K562 (cell line): ENCODE measurements around the gene ARMC8. TPM values are rescaled to one million over a fixed set of nuclear protein-coding genes. Genes with fewer than 3 reads are reported as not detected.

Source experiments
- ATAC-seq: fragments of 200-7000 bp; cut with Tn5 transposase; 3 replicates; pipeline ENCODE4 v1.9.1; 2020; ENCODE audit warnings: moderate library complexity
- BruUV-seq: library from RNA; stranded (reverse); fragments of 400-500 nt; replicated peaks from 2 replicates; lab custom pipeline; 2021; lab: Mats Ljungman, UMichigan
- CTCF ChIA-PET: fragments of 300-600 bp; formaldehyde crosslinking; extraction: SDS; loops from one replicate; lab custom pipeline; 2021; ENCODE audit warnings: low intra/inter-chr PET ratio; lab: Yijun Ruan, JAX
- POLR2A ChIA-PET: fragments of 300-600, 350-650 bp; sonication (Branson Sonifier 250); formaldehyde crosslinking; extraction: SDS; loops from one replicate; lab custom pipeline; 2021; ENCODE audit warnings: antibody characterized with exemption, inconsistent platforms; lab: Yijun Ruan, JAX
- DNase-seq, 4 experiments: peaks; one replicate each; pipeline versions ENCODE4 v3.0.0 to v3.0.0-alpha.2; 2011 to 2018; ENCODE audit warnings: low spot score in 3 of 4, mixed read lengths in 3 of 4; ENCODE audit errors: extremely low read depth in 1 of 4
- FAIRE-seq: peaks from 2 replicates; lab custom pipeline; 2011; peaks lifted over from hg19 to GRCh38; lab: Jason Lieb, UNC
- H2AFZ ChIP-seq: 2 replicates; pipeline ENCODE4 v1.6.0; 2011; ENCODE audit warnings: low read depth, low read length, control low read depth, inconsistent platforms
- H3K27ac ChIP-seq: fragments of 200-600 bp; 3 replicates; pipeline ENCODE4 v1.8.0; 2011; ENCODE audit warnings: low read depth, mild to moderate bottlenecking, control low read depth, inconsistent platforms, low read length, moderate library complexity, mixed read lengths; ENCODE audit errors: extremely low read depth
- H3K27me3 ChIP-seq, 2 experiments: fragments of 300-600 bp in 1 of 2; 2 replicates in 1 of 2; 3 replicates in 1 of 2; pipeline versions ENCODE4 v1.6.0 to v1.8.0; 2011; ENCODE audit warnings: inconsistent platforms in 2 of 2, low read length in 2 of 2, mild to moderate bottlenecking in 1 of 2, mixed read lengths in 1 of 2, moderate library complexity in 1 of 2; ENCODE audit not compliant: control insufficient read depth in 2 of 2, insufficient read depth in 2 of 2
- H3K36me3 ChIP-seq: fragments of 300-600 bp; 3 replicates; pipeline ENCODE4 v1.8.0; 2011; ENCODE audit warnings: mild to moderate bottlenecking, low read length, inconsistent platforms; ENCODE audit not compliant: control insufficient read depth, insufficient read depth
- H3K4me1 ChIP-seq, 2 experiments: fragments of 200-600 bp in 1 of 2; replicated peaks in 1 of 2; 2 replicates in 1 of 2; 3 replicates in 1 of 2; pipeline versions ENCODE4 v1.5.1 to v1.8.0; 2011; ENCODE audit warnings: inconsistent platforms in 2 of 2, low read length in 2 of 2, mild to moderate bottlenecking in 1 of 2, mixed read lengths in 1 of 2, moderate library complexity in 1 of 2; ENCODE audit not compliant: control insufficient read depth in 2 of 2, insufficient read depth in 2 of 2
- H3K4me2 ChIP-seq: 2 replicates; pipeline ENCODE4 v1.6.1; 2011; ENCODE audit warnings: low read length, control low read depth, inconsistent platforms, mixed read lengths; ENCODE audit not compliant: insufficient read depth
- H3K4me3 ChIP-seq: fragments of 200-600 bp; sonication (generic), shearing (Covaris generic); 2 replicates; pipeline ENCODE4 v1.5.1; 2016; ENCODE audit warnings: control low read depth, inconsistent platforms
- H3K79me2 ChIP-seq: fragments of 200-600 bp; 3 replicates; pipeline ENCODE4 v1.8.0; 2011; ENCODE audit warnings: low read length, inconsistent platforms; ENCODE audit not compliant: control insufficient read depth, insufficient read depth
- H3K9ac ChIP-seq, 2 experiments: 2 replicates each; pipeline versions ENCODE4 v1.6.0 to v1.6.1; 2011; ENCODE audit warnings: low read depth in 2 of 2, low read length in 2 of 2, control low read depth in 1 of 2, inconsistent platforms in 1 of 2, mild to moderate bottlenecking in 1 of 2, mixed read lengths in 1 of 2; ENCODE audit not compliant: insufficient read depth in 1 of 2
- H3K9me1 ChIP-seq: one replicate; pipeline ENCODE4 v1.6.0; 2011; ENCODE audit warnings: inconsistent platforms, mild to moderate bottlenecking, low read length, moderate library complexity; ENCODE audit not compliant: control insufficient read depth, insufficient read depth
- H3K9me3 ChIP-seq: replicated peaks from 2 replicates; pipeline ENCODE4 v1.5.1; 2011; ENCODE audit warnings: low read depth, low read length, inconsistent platforms; ENCODE audit not compliant: control insufficient read depth, insufficient read depth
- H4K20me1 ChIP-seq: replicated peaks from 2 replicates; pipeline ENCODE4 v1.6.1; 2011; ENCODE audit warnings: low read length, inconsistent platforms, mixed read lengths; ENCODE audit not compliant: control insufficient read depth, insufficient read depth
- ETS2 ChIP-seq: IDR thresholded peaks from 2 replicates; pipeline ENCODE4 v1.6.1; 2016; ENCODE audit warnings: borderline replicate concordance, missing genetic modification characterization, mild to moderate bottlenecking, moderate library complexity, missing compliant biosample characterization; ENCODE audit not compliant: poor library complexity, severe bottlenecking
- FOXA3 ChIP-seq, 2 experiments: fragments of 450-650 bp in 1 of 2; sonication (generic) in 1 of 2; formaldehyde crosslinking; IDR thresholded peaks in 1 of 2; conservative IDR thresholded peaks in 1 of 2; 2 replicates each; pipeline versions ENCODE4 v1.4.0 to v1.8.0; 2020 to 2022; ENCODE audit warnings: mild to moderate bottlenecking in 2 of 2, missing genetic modification reagents in 1 of 2
- HMG20A ChIP-seq: fragments of 450-650 bp; formaldehyde crosslinking; conservative IDR thresholded peaks from 2 replicates; pipeline ENCODE4 v1.4.0; 2020; ENCODE audit warnings: mild to moderate bottlenecking, mixed read lengths
- MEF2A ChIP-seq: IDR thresholded peaks from 2 replicates; pipeline ENCODE4 v1.6.1; 2011; ENCODE audit warnings: low read depth, mild to moderate bottlenecking, low read length, moderate library complexity; ENCODE audit not compliant: control insufficient read depth
- NFXL1 ChIP-seq: fragments of 450-650 bp; formaldehyde crosslinking; IDR thresholded peaks from 2 replicates; pipeline ENCODE4 v1.4.0; 2021; ENCODE audit warnings: mild to moderate bottlenecking
- NR2F6 ChIP-seq: fragments of 450-650 bp; formaldehyde crosslinking; IDR thresholded peaks from 2 replicates; pipeline ENCODE4 v1.4.0; 2020; ENCODE audit warnings: mild to moderate bottlenecking
- PBX2 ChIP-seq, 2 experiments: IDR thresholded peaks in 1 of 2; conservative IDR thresholded peaks in 1 of 2; 2 replicates each; pipeline ENCODE4 v1.6.1; 2016; ENCODE audit warnings: low read depth in 2 of 2, mild to moderate bottlenecking in 1 of 2, missing compliant biosample characterization in 1 of 2, missing genetic modification characterization in 1 of 2, moderate library complexity in 1 of 2
- RBFOX2 ChIP-seq: fragments of 200-400 bp; formaldehyde crosslinking; IDR thresholded peaks from 2 replicates; pipeline ENCODE4 v1.6.1; 2017; ENCODE audit warnings: low read depth, mild to moderate bottlenecking, low read length, moderate library complexity
- SETDB1 ChIP-seq: IDR thresholded peaks from one replicate; pipeline ENCODE4 v1.6.1; 2012; ENCODE audit warnings: low read length, control low read depth, inconsistent platforms
- ZNF316 ChIP-seq: fragments of 450-650 bp; IDR thresholded peaks from 2 replicates; pipeline ENCODE4 v1.6.1; 2016
- ZNF318 ChIP-seq, 2 experiments: fragments of 450-650 bp; IDR thresholded peaks; 2 replicates each; pipeline ENCODE4 v1.6.1; 2016; ENCODE audit warnings: mild to moderate bottlenecking in 2 of 2, borderline replicate concordance in 1 of 2, low read depth in 1 of 2, moderate library complexity in 1 of 2
- ZNF384 ChIP-seq: IDR thresholded peaks from 2 replicates; pipeline ENCODE4 v1.6.1; 2012; ENCODE audit warnings: low read depth, low read length, improper control_type of control experiment
- WGBS: fragments of 100-300 bp; shearing (Covaris generic); methylation state at CpG from one replicate; pipeline ENCODE4 v1.1.6; 2016; ENCODE audit warnings: low coverage, mixed read lengths; ENCODE audit not compliant: insufficient coverage; ENCODE audit errors: missing lambda C conversion rate; 5-methylcytosine and 5-hydroxymethylcytosine counted together
- in situ Hi-C: fragments of 300-500 bp; cut with MboI; formaldehyde crosslinking; loops from 4 replicates; pipeline ENCODE4 v1.15.0; 2018; ENCODE audit warnings: inconsistent platforms, mixed read lengths
- intact Hi-C: fragments of 100-400 bp; cut with micrococcal nuclease; formaldehyde crosslinking; loops from 2 replicates; pipeline ENCODE4 v1.14.2; 2022
- polyA plus RNA-seq, 8 experiments: library from polyadenylated mRNA; depleted of rRNA in 4 of 8; stranded (reverse) in 5 of 8; unstranded in 3 of 8; fragments of >200 nt; fragmentation: Nextera tagmentation in 2 of 8; fragmentation: Illumina TruSeq in 1 of 8; extraction: Ambion mirVana in 2 of 8; extraction: Trizol in 1 of 8; gene quantifications; 2 replicates each; pipeline versions ENCODE4 v1.2.1 to v1.2.3, GENCODE V29; 2011 to 2014; ENCODE audit warnings: inconsistent platforms in 1 of 8, missing spikeins in 1 of 8
- total RNA-seq, 7 experiments: library from RNA; depleted of rRNA in 6 of 7; stranded (reverse); fragments of >200 nt in 6 of 7; fragmentation: Illumina TruSeq in 2 of 7; extraction: Trizol in 2 of 7; gene quantifications; 2 replicates each; pipeline versions ENCODE4 v1.2.1 to v1.2.3, GENCODE V29; 2011 to 2021; ENCODE audit warnings: low replicate concordance in 1 of 7

ARMC8 gene
- total and polyA plus RNA-seq, 9 of the 15 experiments (the other 6 are each of a cell fraction or from before 2014, with no cell fraction given): 22.4 to 76.1 (median 37.3) TPM

GRCh38 chr3:138289701-138290100, 102.6 kb downstream of the ARMC8 start:
- no peak for FAIRE-seq
- Histone ChIP-seq H3K79me2 (no peaks in the 10 kb centered on the region), H3K27me3 (no peaks in the 10 kb centered on the region), H3K27ac (no peak overlapping the region), H3K4me3 (no peak overlapping the region), H3K9me3 (no peaks in the 10 kb centered on the region), H3K9ac (no peak overlapping the region), H3K36me3 (peaks cover 83% of the 10 kb centered on the region; the same call in 2 of the 3 replicates), H3K4me2 (no peak overlapping the region), H3K9me1 (no peaks in the 10 kb centered on the region), H2AFZ (no peak overlapping the region), H4K20me1 (no peaks in the 10 kb centered on the region), H3K4me1 (no peaks in the 10 kb centered on the region)
- ATAC-seq: no peak
- ChIA-PET POLR2A (interaction anchor here (0.6 kb wide), 1 partner anchor 54 kb away, joined by 3 read pairs; no protein-coding TSS in a partner anchor), CTCF (no interaction called here)
- DNase-seq: no peak
- no TSS peak for BruUV-seq
- in situ Hi-C loops: no loop called here
- intact Hi-C loops: no loop called here
- 89% methylated on average over 3 of the region's 3 CpGs for WGBS
- no peak for TF ChIP-seq RBFOX2
- TF ChIP-seq ZNF316: no peak
- TF ChIP-seq NR2F6 (CRISPR knock-in tag): no peak
- no peak for TF ChIP-seq MEF2A
- TF ChIP-seq PBX2 (CRISPR knock-in tag; IDR thresholded peaks at IDR 0.05; ENCODE audit: low read depth): no peak
- no peak for TF ChIP-seq PBX2 (tag; conservative IDR thresholded peaks at IDR 0.05; ENCODE audit: low read depth)
- TF ChIP-seq ZNF384: no peak
- no peak for TF ChIP-seq HMG20A (CRISPR knock-in tag)
- TF ChIP-seq ETS2: no peak
- no peak for TF ChIP-seq SETDB1
- no peak for TF ChIP-seq NFXL1 (CRISPR knock-in tag)
- TF ChIP-seq FOXA3 (CRISPR knock-in tag; conservative IDR thresholded peaks at IDR 0.05 in 1 of 2, IDR thresholded peaks at IDR 0.05 in 1 of 2): no peak
- no peak for TF ChIP-seq ZNF318 (IDR thresholded peaks at IDR 0.05; ENCODE audit: borderline replicate concordance in 1 of 2, low read depth in 1 of 2)
